Measurements from ENCODE around the gene KLF3.

The KLF3 gene

DNA sequence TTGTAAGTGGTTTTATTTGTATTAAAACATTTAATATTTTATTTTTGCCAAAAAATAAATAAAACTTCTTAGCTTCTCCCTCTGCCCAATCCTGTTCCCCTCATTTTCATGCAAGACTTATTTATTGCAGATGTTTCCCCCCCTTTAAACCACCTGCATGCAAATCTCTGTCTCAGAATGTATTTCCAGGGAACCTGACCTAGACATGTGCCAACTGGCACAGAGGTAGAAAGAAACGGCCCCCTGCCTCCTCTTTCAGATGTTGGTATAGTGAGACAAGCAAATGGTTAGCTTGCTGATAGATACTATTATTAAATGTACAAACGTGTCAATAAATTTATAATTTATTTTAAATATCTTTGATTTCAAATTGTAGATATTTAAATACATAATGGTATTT is 47.1 kb downstream of the KLF3 start:
- H3K4ac ChIP-seq (ENCODE audit: low read depth, low read length), result no peak overlapping the region
- no peak overlapping the region for H3K4me3 ChIP-seq (ENCODE audit: low read length)
- H3K79me2 ChIP-seq (ENCODE audit: control insufficient read depth, insufficient read depth, low read length), result no peaks in the 10 kb centered on the region
- H3K36me3 ChIP-seq (ENCODE audit: control insufficient read depth, insufficient read depth, low read length), result no peaks in the 10 kb centered on the region
- no peak for DNase-seq
- no peak overlapping the region for H3K23ac ChIP-seq (ENCODE audit: low read length)
- no peak overlapping the region for H4K5ac ChIP-seq (ENCODE audit: low read length)
- H4K8ac ChIP-seq (ENCODE audit: low read depth, low read length), result no peak overlapping the region
- no peak overlapping the region for H3K4me2 ChIP-seq (ENCODE audit: low read length)
- no peaks in the 10 kb centered on the region for H3K4me1 ChIP-seq (ENCODE audit: control insufficient read depth, low read depth, low read length)
- H2BK120ac ChIP-seq (ENCODE audit: low read depth, low read length), result no peak overlapping the region
- no peak overlapping the region for H2BK5ac ChIP-seq (ENCODE audit: low read length)
- WGBS (ENCODE audit: extremely low coverage, insufficient coverage, low lambda C conversion rate), result no CpG with 5 or more reads among the region's 2 CpGs
- no peak overlapping the region for H3K9ac ChIP-seq (ENCODE audit: low read length)
- H3K27ac ChIP-seq (ENCODE audit: low read depth, low read length), result no peak overlapping the region
- no peaks in the 10 kb centered on the region for H3K27me3 ChIP-seq (ENCODE audit: insufficient read depth, low read length, poor library complexity)
- H3K56ac ChIP-seq (ENCODE audit: low read length), result no peak overlapping the region
- H3K18ac ChIP-seq (ENCODE audit: low read length), result no peak overlapping the region
- H2AK5ac ChIP-seq (ENCODE audit: low read length), result no peak overlapping the region
- no peak overlapping the region for H2BK15ac ChIP-seq (replicated peaks; ENCODE audit: low read depth)
- H3K79me1 ChIP-seq (ENCODE audit: low read length), result no peaks in the 10 kb centered on the region

DNA sequence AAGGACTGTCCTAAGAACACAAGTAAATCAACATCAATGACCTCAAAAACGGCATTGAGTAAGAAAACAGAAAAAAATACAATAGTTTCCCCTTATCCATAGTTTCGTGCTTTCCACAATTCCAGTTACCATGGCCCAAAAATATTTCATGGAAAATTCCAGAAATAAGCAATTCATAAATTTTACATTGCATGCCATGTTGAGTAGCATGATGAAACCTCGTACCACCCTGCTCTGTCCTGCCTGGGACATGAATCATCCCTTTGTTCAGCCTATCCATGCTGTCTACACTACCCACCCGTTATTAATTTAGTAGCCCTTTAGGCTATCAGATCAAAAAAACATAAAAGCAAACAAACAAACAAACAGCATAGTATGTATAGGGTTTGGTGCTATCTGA is 51.1 kb downstream of the KLF3 start:
- H3K23ac ChIP-seq (ENCODE audit: low read length), result no peak overlapping the region
- H2BK120ac ChIP-seq (ENCODE audit: low read depth, low read length), result no peak overlapping the region
- H3K4ac ChIP-seq (ENCODE audit: low read depth, low read length), result no peak overlapping the region
- no CpG with 5 or more reads among the region's 4 CpGs for WGBS (ENCODE audit: extremely low coverage, insufficient coverage, low lambda C conversion rate)
- H3K56ac ChIP-seq (ENCODE audit: low read length), result no peak overlapping the region
- no peak overlapping the region for H4K5ac ChIP-seq (ENCODE audit: low read length)
- H3K79me2 ChIP-seq (ENCODE audit: control insufficient read depth, insufficient read depth, low read length), result no peaks in the 10 kb centered on the region
- H3K4me2 ChIP-seq (ENCODE audit: low read length), result no peak overlapping the region
- no peak overlapping the region for H4K8ac ChIP-seq (ENCODE audit: low read depth, low read length)
- no peak overlapping the region for H3K27ac ChIP-seq (ENCODE audit: low read depth, low read length)
- H3K79me1 ChIP-seq (ENCODE audit: low read length), result no peaks in the 10 kb centered on the region
- no peaks in the 10 kb centered on the region for H3K27me3 ChIP-seq (ENCODE audit: insufficient read depth, low read length, poor library complexity)
- no peak overlapping the region for H2BK15ac ChIP-seq (replicated peaks; ENCODE audit: low read depth)
- H3K4me3 ChIP-seq (ENCODE audit: low read length), result no peak overlapping the region
- no peak overlapping the region for H2BK5ac ChIP-seq (ENCODE audit: low read length)
- H2AK5ac ChIP-seq (ENCODE audit: low read length), result no peak overlapping the region
- H3K36me3 ChIP-seq (ENCODE audit: control insufficient read depth, insufficient read depth, low read length), result no peaks in the 10 kb centered on the region
- H3K9ac ChIP-seq (ENCODE audit: low read length), result no peak overlapping the region
- DNase-seq, result no peak
- no peak overlapping the region for H3K18ac ChIP-seq (ENCODE audit: low read length)
- H3K4me1 ChIP-seq (ENCODE audit: control insufficient read depth, low read depth, low read length), result no peaks in the 10 kb centered on the region

DNA sequence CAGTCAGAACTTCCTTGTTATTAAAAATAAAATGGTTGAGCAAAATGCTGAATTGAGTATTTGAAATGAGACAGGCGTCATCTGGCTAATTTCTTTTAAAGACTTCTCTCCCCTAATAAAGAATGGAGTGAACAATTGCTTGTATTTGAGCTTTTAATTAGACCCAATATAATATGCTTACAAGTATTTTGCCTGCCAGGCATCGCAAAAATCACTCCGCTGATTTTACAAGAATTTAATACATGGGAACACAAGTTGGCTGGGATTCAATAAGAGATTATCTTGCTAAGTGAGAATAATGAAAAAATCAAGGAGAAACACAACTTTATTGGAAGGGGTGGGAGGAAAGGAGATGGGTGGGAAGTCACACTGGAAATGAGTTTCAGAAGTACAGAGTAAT is 52.3 kb downstream of the KLF3 start:
- no CpG with 5 or more reads among the region's 3 CpGs for WGBS (ENCODE audit: extremely low coverage, insufficient coverage, low lambda C conversion rate)
- no peak overlapping the region for H2AK5ac ChIP-seq (ENCODE audit: low read length)
- no peak for DNase-seq
- H3K4me3 ChIP-seq (ENCODE audit: low read length), result no peak overlapping the region
- H3K23ac ChIP-seq (ENCODE audit: low read length), result no peak overlapping the region
- no peak overlapping the region for H3K4ac ChIP-seq (ENCODE audit: low read depth, low read length)
- H3K9ac ChIP-seq (ENCODE audit: low read length), result no peak overlapping the region
- no peak overlapping the region for H3K56ac ChIP-seq (ENCODE audit: low read length)
- H3K27ac ChIP-seq (ENCODE audit: low read depth, low read length), result no peak overlapping the region
- H4K8ac ChIP-seq (ENCODE audit: low read depth, low read length), result no peak overlapping the region
- no peak overlapping the region for H2BK120ac ChIP-seq (ENCODE audit: low read depth, low read length)
- H3K4me2 ChIP-seq (ENCODE audit: low read length), result no peak overlapping the region
- no peaks in the 10 kb centered on the region for H3K4me1 ChIP-seq (ENCODE audit: control insufficient read depth, low read depth, low read length)
- no peaks in the 10 kb centered on the region for H3K27me3 ChIP-seq (ENCODE audit: insufficient read depth, low read length, poor library complexity)
- H3K18ac ChIP-seq (ENCODE audit: low read length), result no peak overlapping the region
- no peaks in the 10 kb centered on the region for H3K79me2 ChIP-seq (ENCODE audit: control insufficient read depth, insufficient read depth, low read length)
- H3K79me1 ChIP-seq (ENCODE audit: low read length), result no peaks in the 10 kb centered on the region
- H2BK5ac ChIP-seq (ENCODE audit: low read length), result no peak overlapping the region
- H3K36me3 ChIP-seq (ENCODE audit: control insufficient read depth, insufficient read depth, low read length), result no peaks in the 10 kb centered on the region
- H4K5ac ChIP-seq (ENCODE audit: low read length), result no peak overlapping the region
- no peak overlapping the region for H2BK15ac ChIP-seq (replicated peaks; ENCODE audit: low read depth)

DNA sequence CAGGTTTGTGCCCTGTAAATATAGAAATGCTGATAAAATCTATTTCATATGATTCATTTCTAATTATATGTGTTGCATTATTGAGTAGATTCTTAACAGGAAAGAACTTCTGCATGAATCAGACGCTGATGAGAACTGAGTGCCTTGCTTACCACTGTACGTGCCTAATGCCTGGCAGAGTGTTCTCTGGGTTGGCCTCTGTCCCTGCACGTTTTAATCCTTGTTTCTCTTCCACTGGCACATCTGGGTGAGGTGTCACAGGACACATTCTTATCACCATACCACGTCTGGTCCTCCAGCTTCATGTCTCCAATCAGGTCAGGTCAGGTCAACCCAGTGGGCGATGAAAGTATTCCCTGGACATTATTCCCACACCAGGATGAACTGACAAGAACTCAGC is 53.6 kb downstream of the KLF3 start:
- no peak overlapping the region for H2AK5ac ChIP-seq (ENCODE audit: low read length)
- H3K36me3 ChIP-seq (ENCODE audit: control insufficient read depth, insufficient read depth, low read length), result no peaks in the 10 kb centered on the region
- no peak overlapping the region for H3K56ac ChIP-seq (ENCODE audit: low read length)
- DNase-seq, result no peak
- H3K4ac ChIP-seq (ENCODE audit: low read depth, low read length), result no peak overlapping the region
- no peak overlapping the region for H3K27ac ChIP-seq (ENCODE audit: low read depth, low read length)
- H3K9ac ChIP-seq (ENCODE audit: low read length), result no peak overlapping the region
- H3K18ac ChIP-seq (ENCODE audit: low read length), result no peak overlapping the region
- no peak overlapping the region for H3K4me3 ChIP-seq (ENCODE audit: low read length)
- no peak overlapping the region for H2BK5ac ChIP-seq (ENCODE audit: low read length)
- H3K23ac ChIP-seq (ENCODE audit: low read length), result no peak overlapping the region
- no peak overlapping the region for H3K4me2 ChIP-seq (ENCODE audit: low read length)
- H2BK15ac ChIP-seq (replicated peaks; ENCODE audit: low read depth), result no peak overlapping the region
- no peaks in the 10 kb centered on the region for H3K79me2 ChIP-seq (ENCODE audit: control insufficient read depth, insufficient read depth, low read length)
- H3K79me1 ChIP-seq (ENCODE audit: low read length), result no peaks in the 10 kb centered on the region
- H3K4me1 ChIP-seq (ENCODE audit: control insufficient read depth, low read depth, low read length), result no peaks in the 10 kb centered on the region
- H2BK120ac ChIP-seq (ENCODE audit: low read depth, low read length), result no peak overlapping the region
- no peak overlapping the region for H4K8ac ChIP-seq (ENCODE audit: low read depth, low read length)
- no CpG with 5 or more reads among the region's 5 CpGs for WGBS (ENCODE audit: extremely low coverage, insufficient coverage, low lambda C conversion rate)
- H4K5ac ChIP-seq (ENCODE audit: low read length), result no peak overlapping the region
- H3K27me3 ChIP-seq (ENCODE audit: insufficient read depth, low read length, poor library complexity), result no peaks in the 10 kb centered on the region

DNA sequence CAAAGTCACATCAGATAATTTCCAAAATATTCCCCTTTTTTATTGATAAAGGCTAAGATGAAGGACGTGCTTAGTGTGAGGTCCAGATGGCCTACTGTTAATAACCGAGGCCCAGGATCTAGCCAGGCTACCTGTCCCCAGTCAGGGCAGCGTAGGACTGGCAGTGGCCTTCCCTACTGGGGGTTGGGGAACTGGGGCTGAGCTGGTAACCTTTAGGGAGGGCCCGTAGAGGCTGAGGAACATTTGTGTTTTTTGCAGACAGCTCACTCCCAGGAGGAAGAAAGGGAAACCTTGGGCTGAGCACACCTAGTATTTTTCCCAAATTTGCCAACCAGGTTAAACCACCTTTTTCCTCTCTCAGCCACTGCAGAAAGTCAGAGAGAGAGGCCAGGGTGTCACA is 59.1 kb downstream of the KLF3 start:
- Histone ChIP-seq H3K18ac (ENCODE audit: low read length) (no peak overlapping the region), H2BK5ac (ENCODE audit: low read length) (no peak overlapping the region), H3K23ac (ENCODE audit: low read length) (no peak overlapping the region), H3K27me3 (ENCODE audit: insufficient read depth, low read length, poor library complexity) (no peaks in the 10 kb centered on the region), H3K4me3 (ENCODE audit: low read length) (no peak overlapping the region), H4K5ac (ENCODE audit: low read length) (no peak overlapping the region), H2BK15ac (replicated peaks; ENCODE audit: low read depth) (no peak overlapping the region), H3K36me3 (ENCODE audit: control insufficient read depth, insufficient read depth, low read length) (no peaks in the 10 kb centered on the region), H3K4ac (ENCODE audit: low read depth, low read length) (no peak overlapping the region), H3K79me1 (ENCODE audit: low read length) (no peaks in the 10 kb centered on the region), H3K4me1 (ENCODE audit: control insufficient read depth, low read depth, low read length) (peaks cover 5% of the 10 kb centered on the region), H2AK5ac (ENCODE audit: low read length) (no peak overlapping the region), H3K9ac (ENCODE audit: low read length) (no peak overlapping the region), H3K56ac (ENCODE audit: low read length) (no peak overlapping the region), H3K4me2 (ENCODE audit: low read length) (no peak overlapping the region), H3K27ac (ENCODE audit: low read depth, low read length) (no peak overlapping the region), H4K8ac (ENCODE audit: low read depth, low read length) (no peak overlapping the region), H2BK120ac (ENCODE audit: low read depth, low read length) (no peak overlapping the region), H3K79me2 (ENCODE audit: control insufficient read depth, insufficient read depth, low read length) (no peaks in the 10 kb centered on the region)
- WGBS (ENCODE audit: extremely low coverage, insufficient coverage, low lambda C conversion rate), result no CpG with 5 or more reads among the region's 4 CpGs
- no peak for DNase-seq

DNA sequence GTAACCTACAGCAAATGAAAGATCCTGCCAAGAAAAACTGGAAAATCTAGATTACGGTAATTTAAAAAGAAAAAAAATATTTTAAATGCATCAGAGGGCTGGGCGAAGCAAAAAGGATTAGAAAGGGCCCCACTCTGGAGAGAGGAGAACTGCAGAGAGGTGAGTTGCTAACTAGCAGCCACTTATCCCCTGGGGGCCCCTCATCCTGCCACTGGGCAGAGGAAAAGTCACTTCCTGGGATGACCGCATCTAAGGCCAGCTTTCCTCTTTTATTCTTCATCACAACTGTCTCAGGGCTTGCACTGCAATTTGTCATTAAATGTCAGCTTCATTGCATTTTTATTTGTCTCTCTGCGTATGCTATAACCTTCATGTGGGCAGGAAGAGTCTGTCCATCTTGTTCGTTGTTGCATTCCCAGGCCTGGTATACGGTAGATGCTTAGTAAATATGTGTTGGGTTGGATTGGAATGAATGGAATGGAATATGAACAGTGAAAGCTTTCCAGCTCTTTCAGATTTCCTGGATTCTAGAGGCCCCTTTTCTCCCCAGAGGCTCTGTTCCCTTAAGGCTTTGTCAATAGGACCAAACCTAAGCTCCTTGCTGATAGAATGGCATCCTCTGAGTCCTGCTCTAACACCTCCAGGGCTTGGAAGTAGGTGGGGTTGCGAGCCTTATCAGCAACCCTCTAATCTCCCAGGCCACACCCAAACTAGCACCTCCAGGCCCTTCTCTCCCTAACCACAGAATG is 59.9 kb downstream of the KLF3 start:
- H3K27ac ChIP-seq (ENCODE audit: low read depth, low read length), result no peak overlapping the region
- no peak overlapping the region for H2BK120ac ChIP-seq (ENCODE audit: low read depth, low read length)
- no peak overlapping the region for H3K23ac ChIP-seq (ENCODE audit: low read length)
- DNase-seq, result peak; percentile 95
- H3K79me2 ChIP-seq (ENCODE audit: control insufficient read depth, insufficient read depth, low read length), result no peaks in the 10 kb centered on the region
- H3K4ac ChIP-seq (ENCODE audit: low read depth, low read length), result no peak overlapping the region
- no peak overlapping the region for H3K56ac ChIP-seq (ENCODE audit: low read length)
- H3K4me1 ChIP-seq (ENCODE audit: control insufficient read depth, low read depth, low read length), result peaks cover 7% of the 10 kb centered on the region
- no peaks in the 10 kb centered on the region for H3K36me3 ChIP-seq (ENCODE audit: control insufficient read depth, insufficient read depth, low read length)
- no peak overlapping the region for H4K8ac ChIP-seq (ENCODE audit: low read depth, low read length)
- H2AK5ac ChIP-seq (ENCODE audit: low read length), result no peak overlapping the region
- H3K18ac ChIP-seq (ENCODE audit: low read length), result no peak overlapping the region
- H3K4me2 ChIP-seq (ENCODE audit: low read length), result no peak overlapping the region
- no peak overlapping the region for H4K5ac ChIP-seq (ENCODE audit: low read length)
- no peak overlapping the region for H2BK5ac ChIP-seq (ENCODE audit: low read length)
- no peak overlapping the region for H2BK15ac ChIP-seq (replicated peaks; ENCODE audit: low read depth)
- WGBS (ENCODE audit: extremely low coverage, insufficient coverage, low lambda C conversion rate), result no CpG with 5 or more reads among the region's 7 CpGs
- H3K27me3 ChIP-seq (ENCODE audit: insufficient read depth, low read length, poor library complexity), result no peaks in the 10 kb centered on the region
- H3K9ac ChIP-seq (ENCODE audit: low read length), result no peak overlapping the region
- no peak overlapping the region for H3K4me3 ChIP-seq (ENCODE audit: low read length)
- no peaks in the 10 kb centered on the region for H3K79me1 ChIP-seq (ENCODE audit: low read length)

All from mesendoderm (in vitro differentiated cells).